ENCODE data around the gene TNFRSF9.

The TNFRSF9 gene

DNA sequence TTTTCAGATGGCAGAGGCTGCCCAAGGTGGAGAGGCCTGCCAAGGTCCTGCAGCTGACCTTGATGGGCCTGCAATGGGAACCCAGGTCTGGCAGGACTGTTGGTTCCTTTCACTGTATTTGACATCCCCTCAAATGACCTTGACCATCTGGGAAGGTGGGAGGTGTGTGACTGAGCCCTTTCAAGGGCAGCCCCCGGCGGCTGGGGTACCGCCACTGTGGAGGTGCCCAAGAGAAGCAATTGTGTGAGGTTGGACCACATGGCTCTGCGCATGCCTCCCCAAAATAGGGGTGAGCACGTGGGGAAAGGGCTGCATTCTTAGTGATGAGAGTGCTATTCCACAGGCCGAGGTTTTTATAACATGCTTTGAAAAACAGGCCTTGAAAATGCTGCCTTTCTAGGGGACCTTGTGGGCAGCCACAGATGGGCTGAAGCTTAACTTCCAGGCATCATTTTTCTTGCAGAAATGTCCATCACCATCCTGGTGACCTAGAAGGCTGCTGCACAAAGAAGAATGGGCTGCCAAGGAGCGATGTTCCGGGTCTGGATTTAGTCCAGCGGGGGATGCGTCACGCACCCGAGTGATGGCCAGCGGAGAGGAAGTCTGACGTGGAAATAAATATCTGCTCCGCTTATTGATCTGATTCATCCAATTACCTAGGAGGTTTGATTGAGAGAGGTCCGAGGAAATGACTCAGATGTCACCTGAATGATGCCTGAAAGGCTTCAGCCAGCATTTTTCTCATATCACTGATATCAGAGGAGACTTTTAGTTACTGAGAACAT is 71.3 kb downstream of the TNFRSF9 start:
- no peak for DNase-seq (ENCODE audit: low spot score)

DNA sequence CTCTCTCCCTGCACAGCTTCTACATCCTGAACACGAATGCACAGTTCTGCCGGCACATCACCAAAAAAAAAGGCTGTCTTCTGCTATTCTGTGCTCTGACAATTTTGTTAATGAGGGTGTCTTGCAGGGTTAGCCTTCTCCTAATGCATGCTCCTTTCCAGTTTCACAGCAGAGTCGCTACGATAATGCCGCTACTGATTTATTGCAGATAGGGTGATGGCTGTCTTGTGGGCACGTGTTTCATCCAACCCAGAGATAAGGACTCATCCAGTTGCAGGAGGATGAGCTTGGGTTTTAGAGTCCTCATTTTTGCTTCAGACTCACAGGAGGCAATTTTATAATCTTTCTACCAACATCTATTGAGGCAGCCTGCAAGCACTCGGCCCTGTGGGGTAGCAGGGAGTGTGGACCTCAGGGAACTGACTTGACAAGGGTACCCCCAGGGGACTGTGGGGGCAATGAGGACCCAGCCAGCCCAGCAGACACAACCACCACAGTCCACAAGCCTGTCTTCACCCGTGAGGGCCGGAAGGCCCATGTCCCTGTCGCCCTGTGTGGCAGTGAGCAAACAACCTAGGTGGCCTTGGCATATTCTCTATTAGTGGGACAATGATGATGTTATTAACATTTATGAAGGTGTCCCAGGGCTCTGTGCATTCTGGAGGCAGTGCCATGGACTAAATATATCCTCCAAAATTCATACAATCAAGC is 72.4 kb downstream of the TNFRSF9 start:
- no peak for DNase-seq (ENCODE audit: low spot score)

DNA sequence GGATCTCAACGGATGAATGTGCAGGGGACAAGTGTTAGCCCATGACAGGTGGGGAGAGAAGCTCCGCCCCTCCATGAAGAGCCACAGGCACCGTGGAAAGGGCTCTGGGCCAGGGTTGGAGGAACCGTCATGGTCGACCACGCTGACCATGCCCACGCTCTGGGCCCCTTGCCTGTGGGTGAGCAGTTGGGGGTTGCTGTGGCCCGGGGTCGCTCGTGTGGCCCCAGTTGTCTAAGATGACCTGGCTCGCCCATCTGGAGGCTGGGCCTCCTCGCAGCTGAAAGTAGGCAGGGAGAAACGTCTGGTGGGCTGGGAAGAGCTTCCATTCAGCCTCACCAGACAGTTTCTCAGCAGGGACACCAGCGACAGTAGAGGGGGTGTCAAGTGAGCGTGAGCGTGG is 74.7 kb downstream of the TNFRSF9 start:
- DNase-seq (ENCODE audit: low spot score): no peak

Data from AG08396 (cell line).